ENCODE measurements around the gene SLC12A4. TPM values are rescaled to one million over a fixed set of nuclear protein-coding genes. Genes with fewer than 3 reads are reported as not detected.

SLC12A4 gene
- total and polyA plus RNA-seq, 2 of the 13 experiments (the other 11 are each of a cell fraction or from before 2014, with no cell fraction given) = 65.1 to 84.3 TPM

DNA sequence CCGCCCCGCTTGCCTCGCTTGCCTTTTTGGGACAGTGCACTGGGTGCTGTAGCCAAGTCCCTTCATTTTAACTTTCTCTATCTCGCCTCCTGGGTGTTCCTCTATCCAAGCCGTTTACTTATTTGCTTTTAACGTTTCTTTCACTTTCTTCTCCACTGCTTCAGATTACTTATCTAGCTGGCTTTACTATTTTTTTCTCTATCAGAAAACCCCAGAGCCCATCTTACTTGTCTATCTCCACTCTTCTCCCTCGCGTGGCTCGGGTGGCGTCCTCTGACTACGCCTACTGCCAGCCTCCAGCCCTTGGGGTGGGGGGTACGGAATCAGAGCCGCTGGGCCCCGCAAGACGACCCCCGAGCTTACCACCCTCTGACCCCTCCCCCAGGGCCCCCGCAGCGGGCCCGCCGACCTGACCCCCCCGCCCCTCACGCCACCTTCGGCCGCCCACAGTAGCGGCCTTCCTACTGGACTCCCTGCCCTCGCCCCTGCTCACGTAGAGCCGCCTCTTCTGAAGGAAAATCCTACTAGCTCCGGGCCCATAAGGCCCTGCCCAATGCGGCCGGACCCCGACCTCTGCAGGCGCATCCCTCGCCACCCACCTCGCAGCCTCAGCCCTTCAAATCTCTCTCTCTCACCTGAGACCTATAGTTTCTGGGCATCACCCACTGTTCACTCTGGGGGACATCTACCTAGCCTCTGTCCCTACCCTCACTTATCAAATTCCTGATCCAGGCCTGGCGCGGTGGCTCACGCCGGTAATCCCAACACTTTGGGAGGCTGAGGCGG, 1.0 kb upstream of the SLC12A4 start (continued):
- TF ChIP-seq, protein P1, sequence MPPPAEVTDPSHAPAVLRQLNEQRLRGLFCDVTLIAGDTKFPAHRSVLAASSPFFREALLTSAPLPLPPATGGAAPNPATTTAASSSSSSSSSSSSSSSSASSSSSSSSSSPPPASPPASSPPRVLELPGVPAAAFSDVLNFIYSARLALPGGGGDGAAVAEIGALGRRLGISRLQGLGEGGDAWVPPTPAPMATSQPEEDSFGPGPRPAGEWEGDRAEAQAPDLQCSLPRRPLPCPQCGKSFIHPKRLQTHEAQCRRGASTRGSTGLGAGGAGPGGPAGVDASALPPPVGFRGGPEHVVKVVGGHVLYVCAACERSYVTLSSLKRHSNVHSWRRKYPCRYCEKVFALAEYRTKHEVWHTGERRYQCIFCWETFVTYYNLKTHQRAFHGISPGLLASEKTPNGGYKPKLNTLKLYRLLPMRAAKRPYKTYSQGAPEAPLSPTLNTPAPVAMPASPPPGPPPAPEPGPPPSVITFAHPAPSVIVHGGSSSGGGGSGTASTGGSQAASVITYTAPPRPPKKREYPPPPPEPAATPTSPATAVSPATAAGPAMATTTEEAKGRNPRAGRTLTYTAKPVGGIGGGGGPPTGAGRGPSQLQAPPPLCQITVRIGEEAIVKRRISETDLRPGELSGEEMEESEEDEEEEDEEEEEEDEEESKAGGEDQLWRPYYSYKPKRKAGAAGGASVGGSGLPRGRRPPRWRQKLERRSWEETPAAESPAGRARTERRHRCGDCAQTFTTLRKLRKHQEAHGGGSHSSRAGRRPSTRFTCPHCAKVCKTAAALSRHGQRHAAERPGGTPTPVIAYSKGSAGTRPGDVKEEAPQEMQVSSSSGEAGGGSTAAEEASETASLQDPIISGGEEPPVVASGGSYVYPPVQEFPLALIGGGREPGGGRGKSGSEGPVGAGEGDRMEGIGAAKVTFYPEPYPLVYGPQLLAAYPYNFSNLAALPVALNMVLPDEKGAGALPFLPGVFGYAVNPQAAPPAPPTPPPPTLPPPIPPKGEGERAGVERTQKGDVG (CRISPR knock-in tag; IDR thresholded peaks at IDR 0.05; ENCODE audit: borderline replicate concordance) = peak; percentile 66; the same call in 1 of the 2 replicates
- TF ChIP-seq, protein P2, sequence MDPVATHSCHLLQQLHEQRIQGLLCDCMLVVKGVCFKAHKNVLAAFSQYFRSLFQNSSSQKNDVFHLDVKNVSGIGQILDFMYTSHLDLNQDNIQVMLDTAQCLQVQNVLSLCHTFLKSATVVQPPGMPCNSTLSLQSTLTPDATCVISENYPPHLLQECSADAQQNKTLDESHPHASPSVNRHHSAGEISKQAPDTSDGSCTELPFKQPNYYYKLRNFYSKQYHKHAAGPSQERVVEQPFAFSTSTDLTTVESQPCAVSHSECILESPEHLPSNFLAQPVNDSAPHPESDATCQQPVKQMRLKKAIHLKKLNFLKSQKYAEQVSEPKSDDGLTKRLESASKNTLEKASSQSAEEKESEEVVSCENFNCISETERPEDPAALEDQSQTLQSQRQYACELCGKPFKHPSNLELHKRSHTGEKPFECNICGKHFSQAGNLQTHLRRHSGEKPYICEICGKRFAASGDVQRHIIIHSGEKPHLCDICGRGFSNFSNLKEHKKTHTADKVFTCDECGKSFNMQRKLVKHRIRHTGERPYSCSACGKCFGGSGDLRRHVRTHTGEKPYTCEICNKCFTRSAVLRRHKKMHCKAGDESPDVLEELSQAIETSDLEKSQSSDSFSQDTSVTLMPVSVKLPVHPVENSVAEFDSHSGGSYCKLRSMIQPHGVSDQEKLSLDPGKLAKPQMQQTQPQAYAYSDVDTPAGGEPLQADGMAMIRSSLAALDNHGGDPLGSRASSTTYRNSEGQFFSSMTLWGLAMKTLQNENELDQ (CRISPR knock-in tag; IDR thresholded peaks at IDR 0.05; ENCODE audit: borderline replicate concordance) = no peak
- TF ChIP-seq, protein P3, sequence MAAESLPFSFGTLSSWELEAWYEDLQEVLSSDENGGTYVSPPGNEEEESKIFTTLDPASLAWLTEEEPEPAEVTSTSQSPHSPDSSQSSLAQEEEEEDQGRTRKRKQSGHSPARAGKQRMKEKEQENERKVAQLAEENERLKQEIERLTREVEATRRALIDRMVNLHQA (CRISPR knock-in tag; IDR thresholded peaks at IDR 0.05) = no peak
- TF ChIP-seq MIXL1 (CRISPR knock-in tag; IDR thresholded peaks at IDR 0.05) (no peak; the same call in 1 of the 2 replicates), HHEX (CRISPR knock-in tag; IDR thresholded peaks at IDR 0.05) (no peak), HNF4G (IDR thresholded peaks at IDR 0.05; ENCODE audit: borderline replicate concordance, low read depth, low read length) (peak; percentile 24; the same call in 1 of the 2 replicates), HNF4G (CRISPR knock-in tag; IDR thresholded peaks at IDR 0.05; ENCODE audit: borderline replicate concordance, low read depth) (no peak), ZNF282 (IDR thresholded peaks at IDR 0.05; ENCODE audit: partially characterized antibody) (no peak), TBL1XR1 (IDR thresholded peaks at IDR 0.05; ENCODE audit: borderline replicate concordance, low read length, partially characterized antibody) (no peak), NFIC (IDR thresholded peaks at IDR 0.05; ENCODE audit: low read length) (no peak), EP300 (IDR thresholded peaks at IDR 0.05; ENCODE audit: low read depth in 2 of 2, low read length in 2 of 2) (peak in 1 of 2 experiments; percentile 26; a peak in 2 of 4 replicates), EP300 (CRISPR knock-in tag; IDR thresholded peaks at IDR 0.05; ENCODE audit: borderline replicate concordance) (no peak), TBP (CRISPR knock-in tag; IDR thresholded peaks at IDR 0.05) (no peak), SNAPC2 (CRISPR knock-in tag; IDR thresholded peaks at IDR 0.05) (0 out of 2 replicates have a peak, but pooled peaks have one; percentile 43), IKZF4 (CRISPR knock-in tag; IDR thresholded peaks at IDR 0.05; ENCODE audit: borderline replicate concordance, low read depth, not compliant biosample characterization) (no peak), ZNF260 (CRISPR knock-in tag; IDR thresholded peaks at IDR 0.05; ENCODE audit: borderline replicate concordance, low read depth) (no peak), CHD2 (IDR thresholded peaks at IDR 0.05; ENCODE audit: low read depth, low read length) (no peak), ZNF333 (CRISPR knock-in tag; IDR thresholded peaks at IDR 0.05; ENCODE audit: borderline replicate concordance) (no peak), RXRA (CRISPR knock-in tag; IDR thresholded peaks at IDR 0.05) (peak; percentile 23; the same call in 1 of the 2 replicates), ZNF382 (CRISPR knock-in tag; IDR thresholded peaks at IDR 0.05; ENCODE audit: borderline replicate concordance) (no peak)
- TF ChIP-seq, protein P4, sequence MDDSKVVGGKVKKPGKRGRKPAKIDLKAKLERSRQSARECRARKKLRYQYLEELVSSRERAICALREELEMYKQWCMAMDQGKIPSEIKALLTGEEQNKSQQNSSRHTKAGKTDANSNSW (CRISPR knock-in tag; IDR thresholded peaks at IDR 0.05; ENCODE audit: borderline replicate concordance) = no peak; the same call in 1 of the 2 replicates
- TF ChIP-seq, protein P5, sequence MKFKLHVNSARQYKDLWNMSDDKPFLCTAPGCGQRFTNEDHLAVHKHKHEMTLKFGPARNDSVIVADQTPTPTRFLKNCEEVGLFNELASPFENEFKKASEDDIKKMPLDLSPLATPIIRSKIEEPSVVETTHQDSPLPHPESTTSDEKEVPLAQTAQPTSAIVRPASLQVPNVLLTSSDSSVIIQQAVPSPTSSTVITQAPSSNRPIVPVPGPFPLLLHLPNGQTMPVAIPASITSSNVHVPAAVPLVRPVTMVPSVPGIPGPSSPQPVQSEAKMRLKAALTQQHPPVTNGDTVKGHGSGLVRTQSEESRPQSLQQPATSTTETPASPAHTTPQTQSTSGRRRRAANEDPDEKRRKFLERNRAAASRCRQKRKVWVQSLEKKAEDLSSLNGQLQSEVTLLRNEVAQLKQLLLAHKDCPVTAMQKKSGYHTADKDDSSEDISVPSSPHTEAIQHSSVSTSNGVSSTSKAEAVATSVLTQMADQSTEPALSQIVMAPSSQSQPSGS (CRISPR knock-in tag; IDR thresholded peaks at IDR 0.05) = no peak
